Measurements from ENCODE around the gene ZNF709. TPM values are rescaled to one million over a fixed set of nuclear protein-coding genes. Genes with fewer than 3 reads are reported as not detected.
A peak's percentile ranks its signal among the peaks of the same experiment; 100 is the strongest.
"Not testable (repeated sequence)": the region's sequence is repeated elsewhere in the genome, so short reads cannot be mapped to it uniquely, and the experiment has no call there.

The ZNF709 gene
- polyA plus RNA-seq, 3 donors = 0.15 to 0.28 (median 0.19) TPM

DNA sequence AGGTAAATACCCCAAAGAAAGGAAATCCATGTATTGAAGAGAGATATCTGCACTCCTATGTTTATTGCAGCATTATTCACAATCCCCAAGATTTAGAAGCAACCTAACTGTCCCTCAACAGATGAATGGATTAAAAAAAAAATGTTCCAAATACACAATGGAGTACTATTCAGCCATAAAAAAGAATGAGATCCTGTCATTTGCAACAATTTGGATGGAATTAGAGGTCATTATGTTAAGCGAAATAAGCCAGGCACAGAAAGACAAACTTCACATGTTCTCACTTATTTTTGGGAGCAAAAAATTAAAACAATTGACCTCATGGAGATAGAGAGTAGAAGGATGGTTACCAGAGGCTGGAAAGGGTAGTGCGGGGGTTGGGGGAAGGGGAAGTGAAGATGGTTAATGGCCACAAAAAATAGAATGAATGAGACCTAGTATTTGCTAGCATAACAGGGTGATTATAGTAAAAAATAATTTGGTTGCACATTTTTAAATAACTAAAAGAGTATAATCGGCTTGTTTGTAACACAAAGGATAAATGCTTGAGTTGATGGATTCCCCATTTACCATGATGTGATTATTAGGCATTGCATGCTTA is 9.7 kb upstream of the ZNF709 start:
- H3K9ac ChIP-seq (ENCODE audit: insufficient read depth, low read length, poor library complexity, severe bottlenecking) = no peak overlapping the region

DNA sequence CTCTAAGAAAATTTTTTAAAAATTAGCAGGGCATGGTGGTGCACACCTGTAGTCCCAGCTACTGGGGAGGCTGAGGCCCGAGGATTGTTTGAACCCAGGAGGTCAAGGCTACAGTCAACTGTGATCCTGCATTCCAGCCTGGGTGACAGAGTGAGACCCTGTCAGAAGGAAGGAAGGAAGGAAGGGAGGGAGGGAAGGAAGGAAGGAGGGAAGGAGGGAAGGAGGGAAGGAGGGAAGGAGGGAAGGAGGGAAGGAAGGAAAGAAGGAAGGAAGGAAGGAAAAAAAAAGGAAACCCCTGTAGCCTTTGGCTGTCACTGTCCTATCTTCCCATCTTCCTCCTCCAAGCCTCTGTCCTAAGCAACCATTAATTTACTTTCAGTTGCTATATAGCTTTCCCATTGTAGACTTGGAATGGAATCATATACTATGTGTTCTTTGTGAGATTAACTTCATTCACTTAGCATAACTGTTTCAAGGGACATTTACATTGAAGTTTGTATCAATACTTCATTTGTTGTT is 1.7 kb upstream of the ZNF709 start:
- DNase-seq; H3K4me2 ChIP-seq (replicated peaks; ENCODE audit: extremely low read depth, low read length, poor library complexity, severe bottlenecking); H3K27ac ChIP-seq (ENCODE audit: low read depth in 1 of 2, low read length in 2 of 2); H2AFZ ChIP-seq (ENCODE audit: insufficient read depth, low read depth, low read length, poor library complexity, severe bottlenecking); H3K4me3 ChIP-seq (replicated peaks in 1 of 3; ENCODE audit: low read depth in 2 of 3, low read length in 3 of 3); H4K20me1 ChIP-seq (ENCODE audit: insufficient read depth, low read length); H3K27me3 ChIP-seq (ENCODE audit: control insufficient read depth in 2 of 2, insufficient read depth in 2 of 2, low read length in 2 of 2); H3K27me3 Mint-ChIP-seq (ENCODE audit: low read depth in 3 of 3); H3K36me3 Mint-ChIP-seq; H3K4me3 Mint-ChIP-seq; H3K9me3 ChIP-seq (replicated peaks in 1 of 2; ENCODE audit: control insufficient read depth in 1 of 2, insufficient read depth in 1 of 2, low read length in 2 of 2); H3K36me3 ChIP-seq (replicated peaks in 1 of 2; ENCODE audit: control insufficient read depth in 1 of 2, insufficient read depth in 2 of 2, low read length in 2 of 2); H3K9ac ChIP-seq (ENCODE audit: insufficient read depth, low read length, poor library complexity, severe bottlenecking); H3K79me2 ChIP-seq (ENCODE audit: insufficient read depth, low read length); intact Hi-C loops (cut with micrococcal nuclease); H3K27ac Mint-ChIP-seq: not testable (repeated sequence)
- H3K4me1 Mint-ChIP-seq = peaks cover 31% of the 10 kb centered on the region
- H3K4me1 ChIP-seq (ENCODE audit: control insufficient read depth in 1 of 2, insufficient read depth in 2 of 2, low read length in 2 of 2) = peaks cover 12 to 21% of the 10 kb centered on the region in 2 donors
- peaks cover 4 to 20% (median 6%) of the 10 kb centered on the region in 7 donors for H3K9me3 Mint-ChIP-seq
- whole genome bisulfite sequencing (ENCODE audit: insufficient coverage) = 100% methylated on average over 1 of the region's 1 CpG

More for the DNA sequence above, 9.7 kb upstream of the ZNF709 start:
- no peak overlapping the region for H3K4me3 Mint-ChIP-seq
- H3K9me3 Mint-ChIP-seq = peaks cover 7 to 75% (median 33%) of the 10 kb centered on the region in 7 donors
- Histone ChIP-seq H3K4me2 (replicated peaks; ENCODE audit: extremely low read depth, low read length, poor library complexity, severe bottlenecking) (peak overlapping the region; percentile 65), H3K27ac (ENCODE audit: low read depth in 1 of 2, low read length in 2 of 2) (no peak overlapping the region), H3K79me2 (ENCODE audit: insufficient read depth, low read length) (no peaks in the 10 kb centered on the region), H2AFZ (ENCODE audit: insufficient read depth, low read depth, low read length, poor library complexity, severe bottlenecking) (no peak overlapping the region), H4K20me1 (ENCODE audit: insufficient read depth, low read length) (no peaks in the 10 kb centered on the region), H3K9me3 (replicated peaks in 1 of 2; ENCODE audit: control insufficient read depth in 1 of 2, insufficient read depth in 1 of 2, low read length in 2 of 2) (peaks cover 0 to 18% of the 10 kb centered on the region in 2 donors), H3K36me3 (replicated peaks in 1 of 2; ENCODE audit: control insufficient read depth in 1 of 2, insufficient read depth in 2 of 2, low read length in 2 of 2) (no peaks in the 10 kb centered on the region), H3K27me3 (ENCODE audit: control insufficient read depth in 2 of 2, insufficient read depth in 2 of 2, low read length in 2 of 2) (peaks cover 0 to 3% of the 10 kb centered on the region in 2 donors), H3K4me3 (replicated peaks in 1 of 3; ENCODE audit: low read depth in 2 of 3, low read length in 3 of 3) (no peak overlapping the region), H3K4me1 (ENCODE audit: control insufficient read depth in 1 of 2, insufficient read depth in 2 of 2, low read length in 2 of 2) (peaks cover 10 to 13% of the 10 kb centered on the region in 2 donors)
- intact Hi-C loops (cut with micrococcal nuclease) = no loop called here
- H3K27ac Mint-ChIP-seq = no peak overlapping the region
- H3K4me1 Mint-ChIP-seq = peaks cover 12% of the 10 kb centered on the region
- H3K36me3 Mint-ChIP-seq = no peaks in the 10 kb centered on the region
- WGBS (ENCODE audit: insufficient coverage) = 100% methylated on average over 1 of the region's 3 CpGs
- TF ChIP-seq, protein P1, sequence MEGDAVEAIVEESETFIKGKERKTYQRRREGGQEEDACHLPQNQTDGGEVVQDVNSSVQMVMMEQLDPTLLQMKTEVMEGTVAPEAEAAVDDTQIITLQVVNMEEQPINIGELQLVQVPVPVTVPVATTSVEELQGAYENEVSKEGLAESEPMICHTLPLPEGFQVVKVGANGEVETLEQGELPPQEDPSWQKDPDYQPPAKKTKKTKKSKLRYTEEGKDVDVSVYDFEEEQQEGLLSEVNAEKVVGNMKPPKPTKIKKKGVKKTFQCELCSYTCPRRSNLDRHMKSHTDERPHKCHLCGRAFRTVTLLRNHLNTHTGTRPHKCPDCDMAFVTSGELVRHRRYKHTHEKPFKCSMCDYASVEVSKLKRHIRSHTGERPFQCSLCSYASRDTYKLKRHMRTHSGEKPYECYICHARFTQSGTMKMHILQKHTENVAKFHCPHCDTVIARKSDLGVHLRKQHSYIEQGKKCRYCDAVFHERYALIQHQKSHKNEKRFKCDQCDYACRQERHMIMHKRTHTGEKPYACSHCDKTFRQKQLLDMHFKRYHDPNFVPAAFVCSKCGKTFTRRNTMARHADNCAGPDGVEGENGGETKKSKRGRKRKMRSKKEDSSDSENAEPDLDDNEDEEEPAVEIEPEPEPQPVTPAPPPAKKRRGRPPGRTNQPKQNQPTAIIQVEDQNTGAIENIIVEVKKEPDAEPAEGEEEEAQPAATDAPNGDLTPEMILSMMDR (IDR thresholded peaks at IDR 0.05) = no peak
- no peak for DNase-seq
- peaks cover 3 to 21% (median 13%) of the 10 kb centered on the region in 3 donors for H3K27me3 Mint-ChIP-seq (ENCODE audit: low read depth in 3 of 3)

Data from CD14-positive monocyte (primary cell).